Activated naive CD8-positive, alpha-beta T cell treated with anti-CD3 and anti-CD28 coated beads, Interleukin-2, amount 50 U/mL, for 16 hours (primary cell): ENCODE data around the gene KCNT2.
"Not testable (repeated sequence)": the region's sequence is repeated elsewhere in the genome, so short reads cannot be mapped to it uniquely, and the experiment has no call there.

Experiments used
- DNase-seq: peaks from one replicate; pipeline ENCODE4 v3.0.0-alpha.2; 2020; ENCODE audit warnings: low read depth, low spot score

The KCNT2 gene

DNA sequence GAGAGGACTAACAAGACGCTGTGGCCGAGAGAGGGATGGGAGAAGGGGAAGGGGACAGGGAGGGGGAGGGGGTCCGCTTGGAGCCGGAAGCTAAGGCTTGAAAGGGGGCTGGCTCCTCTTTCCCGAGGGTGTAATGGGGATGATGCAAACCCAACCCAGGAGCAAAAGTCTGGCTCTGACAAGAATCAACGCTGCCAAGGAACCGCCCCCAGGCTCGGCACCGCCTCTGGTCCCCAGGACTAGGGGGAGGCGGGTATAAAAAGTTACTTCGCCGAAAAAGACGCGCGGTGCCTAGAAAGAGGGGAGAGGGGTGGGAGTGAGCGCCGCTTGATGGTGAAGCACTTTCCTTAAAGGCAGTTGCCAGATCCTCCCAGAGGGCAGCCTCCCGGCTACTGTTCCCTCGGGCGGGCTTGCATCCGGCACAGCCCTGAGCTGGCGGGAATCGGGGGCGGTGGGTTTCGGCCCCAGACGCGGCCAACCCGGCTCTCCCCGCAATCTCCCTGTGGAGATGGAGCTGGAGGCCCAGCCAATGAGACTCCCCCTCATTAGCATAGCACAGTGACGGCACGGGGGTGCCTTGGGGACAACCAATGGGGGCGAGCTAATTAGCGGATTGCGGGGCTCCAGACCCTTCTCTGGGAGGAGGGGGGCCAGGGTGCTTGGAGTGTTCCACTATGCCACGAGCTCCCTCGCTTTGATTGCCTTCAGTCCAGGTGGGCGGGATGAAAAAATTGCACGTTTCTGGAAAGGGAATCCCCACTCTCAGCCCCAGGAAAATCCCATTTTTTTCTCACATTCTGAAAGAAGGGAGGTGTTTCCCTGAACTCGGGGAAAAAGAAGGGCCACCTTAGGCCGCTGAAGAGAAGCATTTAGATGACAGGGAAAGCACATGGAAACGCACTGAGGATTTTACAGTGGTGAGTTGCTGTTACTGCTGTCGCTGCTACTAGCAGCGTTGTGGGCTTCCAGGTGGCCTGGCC lies at the start of gene KCNT2:
Gene KCNT2 (minus strand): TSS at position 51 of the 980 bp plus-strand sequence. CDS start 131 bp downstream, outside the sequence.
- DNase-seq: no peak

DNA sequence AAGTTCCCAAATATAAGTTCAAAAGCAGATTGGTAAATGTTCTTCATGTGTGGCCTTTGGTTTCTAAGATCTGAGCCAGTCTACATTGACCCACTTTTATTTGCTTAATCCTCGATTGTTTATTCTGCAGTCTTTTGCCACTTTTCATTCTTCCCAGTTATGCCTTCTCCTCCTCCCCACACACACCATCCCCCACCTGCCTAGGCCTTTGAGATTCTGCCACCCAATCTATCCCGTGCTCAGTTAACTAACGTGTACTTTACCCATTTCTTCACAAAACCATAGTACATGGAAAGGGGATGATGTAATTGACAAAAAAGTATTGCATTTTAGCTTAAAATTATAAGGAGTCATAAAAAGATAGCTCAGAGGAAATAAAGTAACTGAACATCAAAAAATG lies 47.3 kb upstream of the KCNT2 start:
- no peak for DNase-seq

DNA sequence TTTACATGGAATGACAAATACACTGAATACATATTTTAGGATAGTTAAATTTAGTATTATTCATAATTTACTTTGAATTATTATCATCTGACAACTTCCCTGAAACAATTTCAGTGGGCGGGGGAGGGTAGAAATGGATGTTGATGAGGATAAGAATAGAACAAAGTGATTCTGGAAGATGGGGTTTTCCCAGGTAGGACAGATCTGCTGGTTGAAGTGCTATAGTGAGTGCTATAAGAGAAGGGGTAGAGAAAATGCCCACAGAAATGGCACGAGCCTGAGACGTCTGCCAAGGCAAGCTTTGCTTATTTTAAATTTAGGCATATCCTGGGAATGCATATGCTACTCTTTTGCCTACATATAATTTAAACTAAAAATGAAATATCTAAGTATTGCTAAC lies 46.8 kb upstream of the KCNT2 start:
- DNase-seq: no peak

DNA sequence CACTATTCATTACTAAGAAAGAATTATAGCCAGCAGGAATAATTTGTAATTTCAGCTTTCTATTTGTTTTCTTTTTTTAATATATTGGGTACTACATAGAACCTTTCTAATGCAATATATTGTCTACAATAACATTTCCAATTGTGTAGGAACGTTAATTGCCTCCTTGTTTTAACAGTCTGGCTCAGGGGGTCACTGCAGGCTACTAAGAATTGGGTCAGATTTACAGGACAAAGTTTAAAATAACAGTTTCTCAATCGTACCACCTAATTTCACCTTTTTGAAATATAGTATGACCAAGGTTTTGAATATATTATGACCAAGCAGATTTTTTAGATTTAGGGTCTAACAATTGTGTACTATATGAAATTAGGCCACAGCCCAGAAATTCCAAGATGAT lies 46.0 kb upstream of the KCNT2 start:
- DNase-seq: no peak

DNA sequence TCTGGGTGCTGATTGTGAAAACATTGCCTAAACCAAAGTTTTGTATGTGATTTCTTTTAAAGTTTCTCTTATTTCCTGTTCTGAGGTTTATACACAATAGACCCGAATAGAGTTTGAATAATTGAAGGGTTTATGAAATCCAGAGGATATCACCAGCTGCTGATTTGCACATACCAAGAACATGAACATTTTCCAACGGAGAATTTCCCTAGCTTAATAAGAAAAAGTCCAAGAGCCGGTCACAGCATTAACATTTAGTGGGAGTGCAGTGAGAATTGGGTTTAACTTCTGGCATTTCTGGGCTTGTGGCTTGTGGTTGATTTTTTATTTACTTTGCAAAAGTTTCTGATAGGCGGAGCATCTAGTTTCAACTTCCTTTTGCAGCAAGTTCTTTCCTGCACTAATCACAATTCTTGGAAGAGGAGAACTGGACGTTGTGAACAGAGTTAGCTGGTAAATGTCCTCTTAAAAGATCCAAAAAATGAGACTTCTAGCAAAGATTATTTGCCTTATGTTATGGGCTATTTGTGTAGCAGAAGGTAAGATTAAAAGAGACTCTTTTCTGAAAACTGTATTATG lies 43.5 kb upstream of the KCNT2 start, which contains the start of gene CFH:
Gene CFH (plus strand): TSS at position 407 of the 579 bp plus-strand sequence. CDS start 75 bp downstream, at position 482.
- DNase-seq: no peak

DNA sequence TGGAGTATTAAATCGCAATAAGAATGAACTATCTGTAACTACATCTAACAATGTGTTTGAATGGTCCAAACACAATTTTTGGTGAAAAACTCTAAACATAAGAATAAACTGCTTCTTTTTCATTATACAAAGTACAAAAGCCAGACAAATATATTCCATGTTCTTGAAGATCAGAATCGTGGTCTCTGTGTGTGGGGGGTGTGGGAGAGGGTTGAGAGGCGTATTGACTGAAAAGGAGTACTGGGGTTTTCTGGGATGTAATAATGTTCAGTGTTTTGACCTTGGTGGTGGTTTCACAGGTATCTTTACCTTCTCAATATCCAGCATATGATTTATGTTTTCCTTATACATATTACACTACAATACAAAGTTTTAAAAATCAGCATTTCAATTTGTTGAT lies 42.8 kb upstream of the KCNT2 start:
- DNase-seq: no peak

DNA sequence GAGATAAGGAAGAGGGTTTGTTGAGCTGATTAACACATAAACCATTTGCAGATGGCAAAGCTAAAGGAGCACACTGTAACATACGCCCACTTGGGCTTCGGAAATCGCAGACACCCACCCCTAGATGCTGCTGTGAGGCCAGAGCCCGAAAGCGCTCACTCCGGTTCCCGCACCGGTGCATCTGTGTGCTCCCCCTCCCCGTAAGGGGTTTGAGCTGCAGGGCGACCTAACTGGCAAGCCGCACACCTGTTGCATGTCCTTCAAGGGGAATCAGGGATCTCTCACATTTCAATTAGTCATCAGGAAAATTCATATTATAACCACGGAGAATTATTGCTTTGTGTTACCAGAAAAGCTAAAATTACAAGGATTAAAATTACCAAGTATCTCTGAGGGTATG lies 42.2 kb upstream of the KCNT2 start:
- DNase-seq: no peak

DNA sequence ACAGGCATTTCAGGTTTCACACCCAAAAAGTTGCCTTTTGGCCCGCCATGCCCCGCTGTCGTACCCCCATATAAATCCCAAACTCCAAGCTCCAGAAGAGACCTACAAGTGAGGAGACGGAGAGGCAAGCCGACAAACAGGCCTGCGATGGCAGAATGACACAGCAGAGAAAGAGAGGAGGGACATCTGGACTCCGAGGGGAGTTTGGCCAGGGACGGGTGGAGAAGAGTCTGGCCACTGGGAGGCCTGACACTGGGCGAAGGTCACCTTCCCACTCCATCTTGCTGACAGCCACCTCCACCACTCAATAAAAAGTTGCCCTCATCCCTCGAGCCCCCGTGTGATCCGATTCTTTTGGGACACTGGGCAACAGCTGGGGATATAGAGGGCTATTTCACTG lies 41.8 kb upstream of the KCNT2 start:
- no peak for DNase-seq

DNA sequence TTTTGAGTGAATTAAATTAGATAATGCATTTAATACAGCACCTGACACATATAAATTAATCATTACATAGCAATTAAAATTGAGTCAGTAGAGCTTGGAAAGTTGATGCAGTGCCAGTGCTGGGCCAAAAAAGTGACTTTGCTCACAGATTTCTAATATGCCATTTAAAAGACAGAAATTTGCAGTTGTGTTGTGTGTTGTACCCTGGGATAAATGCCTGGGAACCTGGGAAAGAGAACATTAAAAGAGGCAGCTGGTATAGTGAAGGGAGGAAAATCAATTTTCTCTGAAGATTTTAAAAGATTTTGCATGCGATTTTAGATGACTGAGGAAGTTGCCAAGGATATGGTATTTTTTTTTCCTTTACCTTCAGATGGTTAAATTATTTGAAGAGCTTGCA lies 32.7 kb upstream of the KCNT2 start:
- no peak for DNase-seq

DNA sequence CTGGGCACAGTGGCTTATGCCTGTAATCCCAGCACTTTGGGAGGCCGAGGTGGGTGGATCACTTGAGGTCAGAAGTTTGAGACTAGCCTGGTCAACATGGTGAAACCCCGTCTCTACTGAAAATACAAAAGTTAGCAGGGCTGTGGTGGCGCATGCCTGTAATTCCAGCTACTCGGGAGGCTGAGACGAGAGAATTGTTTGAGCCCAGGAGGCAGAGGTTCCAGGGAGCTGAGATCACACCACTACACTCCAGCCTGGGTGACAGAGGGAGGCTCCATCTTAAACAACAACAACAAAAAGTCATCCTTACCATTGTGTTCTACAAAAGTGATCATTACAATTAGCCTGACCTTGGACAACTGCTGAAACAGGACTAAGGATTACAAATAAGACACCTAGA lies 31.1 kb upstream of the KCNT2 start:
- DNase-seq: not testable (repeated sequence)

DNA sequence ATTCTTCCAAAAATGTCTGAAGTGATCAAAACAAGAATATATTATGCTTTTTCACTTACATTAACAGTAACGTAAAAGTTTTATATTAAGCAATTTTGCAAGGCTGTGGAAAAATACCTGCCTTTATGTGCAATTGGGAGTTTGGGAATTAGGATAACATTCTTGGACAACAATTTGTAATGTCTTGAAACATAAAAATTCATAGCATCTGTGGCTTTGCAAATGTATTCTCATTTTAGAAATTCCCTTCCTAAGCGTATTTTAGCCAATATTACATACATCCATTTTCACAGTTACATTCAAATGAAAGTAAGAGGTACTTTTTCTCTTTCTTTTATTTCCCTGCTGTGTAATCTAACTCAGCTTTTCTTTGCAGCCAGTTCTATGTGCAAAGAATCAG lies 30.2 kb upstream of the KCNT2 start:
- DNase-seq: no peak

DNA sequence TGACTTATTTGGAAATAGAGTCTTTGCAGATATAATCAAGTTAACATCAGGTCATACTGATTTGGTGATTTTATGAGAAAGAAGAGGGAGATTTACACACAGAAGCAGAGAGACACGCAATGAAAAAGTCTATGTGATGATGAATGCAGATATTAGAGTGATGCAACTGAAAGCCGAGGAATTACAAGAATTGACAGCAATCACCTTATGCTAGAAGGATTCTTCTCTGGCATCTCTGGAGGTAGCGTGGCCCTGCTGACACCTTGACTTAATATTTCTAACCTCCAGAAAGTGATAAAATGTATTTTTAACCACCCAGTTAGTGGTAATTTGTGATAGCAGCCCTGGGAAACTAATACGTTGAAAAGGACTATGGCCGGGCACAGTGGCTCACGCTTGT lies 29.4 kb upstream of the KCNT2 start:
- DNase-seq: no peak

DNA sequence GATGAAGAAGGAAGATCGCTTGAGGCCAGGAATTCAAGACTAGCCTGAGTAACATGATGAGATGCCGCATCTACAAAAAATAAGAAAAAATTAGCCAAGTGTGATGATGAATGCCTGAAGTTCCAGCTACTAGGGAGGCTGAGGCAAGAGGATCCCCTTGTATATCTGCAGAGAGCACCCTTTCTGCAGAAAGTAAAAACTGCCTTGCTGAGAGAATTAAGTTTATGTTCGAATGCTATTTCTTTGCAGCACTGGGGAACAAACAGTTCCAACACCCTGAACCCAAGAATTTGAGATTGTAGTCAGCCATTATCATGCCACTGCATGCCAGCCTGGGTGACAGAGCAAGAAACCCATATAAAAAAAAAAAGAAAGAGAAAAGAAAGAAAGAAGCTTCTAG lies 20.6 kb upstream of the KCNT2 start:
- no peak for DNase-seq

DNA sequence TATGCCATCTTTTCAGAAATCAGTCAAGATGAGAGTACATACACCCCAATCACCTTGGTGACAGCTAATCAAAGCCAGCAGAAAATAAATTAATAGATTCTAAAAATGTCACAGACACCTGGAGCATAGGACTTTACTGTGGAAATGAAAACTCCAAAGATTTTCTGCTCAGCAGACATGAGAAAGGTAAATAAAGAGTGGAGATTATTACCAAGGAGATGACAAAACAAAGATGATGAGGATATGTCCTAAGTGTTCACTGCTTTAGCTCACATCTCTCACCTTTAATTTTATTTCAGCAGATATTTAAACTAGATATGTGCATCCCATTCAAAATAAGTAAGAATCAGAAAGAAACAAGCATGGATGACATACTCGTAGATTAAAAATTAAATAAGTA lies 14.8 kb upstream of the KCNT2 start:
- no peak for DNase-seq

DNA sequence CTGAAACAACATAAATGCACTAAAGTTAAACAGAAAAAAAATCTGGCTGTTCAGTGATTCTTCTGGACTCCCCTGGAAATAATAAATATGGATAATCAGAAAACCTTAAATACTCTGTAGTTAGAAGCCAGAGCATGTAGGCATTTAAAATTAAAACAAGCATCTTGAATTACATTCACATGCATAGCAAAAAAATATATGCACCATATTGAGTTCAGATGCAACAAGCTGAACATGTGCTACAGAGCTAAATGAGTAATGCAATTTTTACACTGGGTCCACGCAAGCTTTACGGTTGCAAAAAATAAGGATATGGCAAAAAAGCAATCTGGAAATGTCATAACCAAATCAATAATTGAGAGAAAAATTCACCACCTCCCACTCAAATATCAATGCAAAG lies 11.5 kb upstream of the KCNT2 start:
- DNase-seq: no peak

DNA sequence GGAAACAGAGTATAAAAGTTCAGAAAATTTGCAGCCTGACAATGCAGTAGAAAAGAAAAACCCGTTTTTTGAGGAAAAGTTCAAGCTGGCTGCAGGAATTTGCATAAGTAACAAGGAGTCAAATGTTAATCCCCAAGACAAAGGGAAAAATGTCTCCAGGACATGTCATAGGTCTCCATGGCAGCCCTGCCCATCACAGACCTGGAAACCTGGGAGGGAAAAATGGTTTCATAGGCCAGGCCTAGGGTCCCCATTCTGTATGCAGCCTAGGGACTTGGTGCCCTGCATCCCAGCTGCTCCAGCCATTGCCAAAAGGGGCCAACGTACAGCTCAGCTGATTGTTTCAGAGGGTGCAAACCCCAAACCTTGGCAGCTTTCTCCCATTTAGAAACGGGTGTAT lies 3.6 kb upstream of the KCNT2 start:
- DNase-seq: no peak

DNA sequence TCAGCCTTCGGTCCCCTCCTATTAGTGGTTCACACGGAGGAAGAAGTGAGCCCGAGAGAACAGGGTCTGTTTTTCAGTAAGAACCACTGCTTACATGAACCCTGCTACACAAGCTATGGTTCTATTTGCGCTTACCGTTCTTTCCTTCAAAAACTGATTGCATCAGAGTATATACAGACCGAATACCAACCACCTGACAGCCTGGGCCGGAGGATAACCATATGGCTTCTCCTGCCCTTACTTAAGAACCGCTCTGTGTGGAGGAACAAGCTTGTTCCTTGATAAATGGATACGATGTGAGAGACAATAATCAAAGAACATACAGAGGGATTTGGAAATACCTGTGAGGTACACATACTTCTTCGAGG lies 1.1 kb upstream of the KCNT2 start:
- no peak for DNase-seq

DNA sequence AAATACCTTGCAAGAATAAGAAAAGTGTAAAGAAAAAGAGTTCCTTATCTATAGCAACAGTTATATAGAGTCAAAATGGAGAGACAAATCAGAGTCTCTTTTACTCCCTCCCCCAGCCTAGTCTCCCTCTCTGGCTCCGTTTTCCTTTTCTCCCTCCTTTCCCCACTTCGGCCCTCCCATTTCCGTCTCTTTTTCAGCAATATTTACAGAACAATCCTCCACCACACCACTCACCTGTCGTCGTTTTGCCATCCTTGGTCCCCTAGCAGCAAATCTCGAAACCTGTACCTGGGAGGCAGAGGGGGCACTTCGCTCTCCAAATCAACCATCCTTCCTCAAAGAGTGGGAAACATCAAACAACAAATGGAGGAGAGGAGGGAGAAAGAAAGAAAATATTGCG lies 259 bp downstream of the KCNT2 start:
- no peak for DNase-seq

DNA sequence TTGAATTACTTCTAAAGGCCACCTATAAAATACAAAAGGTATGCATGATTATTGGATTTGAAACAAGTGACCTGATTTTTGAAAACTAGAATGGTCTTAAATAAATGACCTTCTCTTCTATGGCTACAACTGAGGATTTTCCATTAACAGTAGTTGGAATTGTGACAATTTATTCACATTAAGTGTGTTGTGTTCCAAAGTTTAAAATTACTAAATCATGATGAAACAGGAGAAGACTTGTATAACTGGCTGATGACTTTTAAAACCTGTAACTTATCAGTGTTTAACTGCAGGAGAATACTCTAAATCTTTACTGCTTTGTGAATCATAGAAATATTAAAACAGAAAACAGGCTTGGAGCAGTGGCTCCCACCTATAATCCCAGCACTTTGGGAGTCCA lies 4.6 kb downstream of the KCNT2 start:
- DNase-seq: no peak

DNA sequence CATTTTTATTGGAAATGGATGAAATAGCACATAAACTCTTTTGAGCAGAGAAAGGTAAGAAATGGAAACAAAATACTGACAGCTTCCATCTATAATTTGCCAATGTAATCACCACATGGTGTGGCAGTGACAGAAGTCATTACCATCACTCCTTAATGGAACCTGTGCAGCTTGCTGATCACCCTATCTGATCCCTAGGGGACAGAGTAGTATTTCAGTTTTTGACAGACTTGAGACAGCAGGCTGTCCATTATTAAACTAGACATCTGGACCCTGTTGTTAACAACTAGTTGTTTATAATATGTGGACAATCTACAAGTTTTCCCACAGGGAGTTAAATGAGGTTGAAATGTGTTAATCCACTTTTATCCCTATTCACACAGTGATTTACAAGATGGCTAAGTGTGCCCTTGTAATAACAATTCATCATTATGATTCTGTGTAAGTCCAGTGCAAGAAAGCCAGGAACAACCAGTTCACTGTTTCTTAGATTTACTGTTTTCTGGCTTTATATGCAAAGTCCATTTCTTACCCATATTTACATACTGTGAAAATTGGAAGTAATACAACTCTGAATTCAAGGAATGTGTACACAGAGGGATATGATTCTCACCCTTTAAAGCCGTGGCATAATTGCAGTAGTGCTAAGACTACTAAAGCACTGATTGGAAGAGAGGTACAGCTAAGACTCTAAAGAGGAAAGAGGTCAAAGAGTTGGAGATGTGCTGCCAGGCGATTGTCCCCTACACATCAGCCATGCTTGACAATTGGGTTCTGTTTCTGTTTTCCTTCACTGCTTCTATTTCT lies 9.1 kb downstream of the KCNT2 start:
- DNase-seq: no peak

DNA sequence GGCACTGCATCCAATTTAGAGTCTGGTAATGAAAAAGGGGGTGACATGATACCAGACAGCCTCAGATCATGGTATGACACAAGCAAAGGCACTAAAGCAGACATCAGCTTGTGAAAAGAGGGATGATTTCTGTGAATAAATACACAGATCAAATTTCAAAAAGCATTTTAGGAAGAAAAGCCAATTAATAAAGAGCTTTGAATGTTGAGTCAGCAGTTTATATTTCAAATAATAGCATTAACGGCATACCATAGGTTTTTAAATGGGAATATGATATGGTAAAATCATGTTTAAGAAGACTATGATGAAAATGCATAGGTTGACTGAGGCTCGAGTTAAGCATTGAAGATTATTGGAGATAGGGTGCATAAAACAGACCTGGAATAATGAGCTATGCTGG lies 13.5 kb downstream of the KCNT2 start:
- no peak for DNase-seq

DNA sequence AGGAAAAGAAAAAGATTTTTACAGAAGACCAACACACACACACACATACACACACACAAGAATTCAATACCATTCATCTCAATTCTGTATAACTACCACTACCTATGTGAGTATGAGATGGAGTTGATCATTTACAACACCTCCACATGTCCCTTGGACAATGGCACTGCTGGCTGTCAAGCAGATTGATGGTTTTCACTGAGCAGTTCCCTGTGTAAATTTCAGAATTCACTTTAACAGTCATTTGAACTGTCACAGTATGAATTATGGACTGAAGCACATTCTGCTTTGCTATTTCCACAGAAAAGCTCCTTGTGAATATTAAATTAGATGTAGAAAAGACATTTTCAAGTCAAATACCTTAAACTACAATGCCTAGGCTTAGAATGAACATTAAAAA lies 14.3 kb downstream of the KCNT2 start:
- no peak for DNase-seq
